ENCODE data around the gene RRAGB.
"Not testable (repeated sequence)": the region's sequence is repeated elsewhere in the genome, so short reads cannot be mapped to it uniquely, and the experiment has no call there.

- not testable (repeated sequence) for TF ChIP-seq CTCF (IDR thresholded peaks at IDR 0.05); REST (IDR thresholded peaks at IDR 0.05; ENCODE audit: insufficient read depth in 1 of 2, low read depth in 2 of 2, low read length in 1 of 2); POLR2AphosphoS5 (IDR thresholded peaks at IDR 0.05; ENCODE audit: low read depth, low read length); SIN3A (IDR thresholded peaks at IDR 0.05; ENCODE audit: borderline replicate concordance, insufficient read depth, low read depth, low read length); TCF7L2 (IDR thresholded peaks at IDR 0.05; ENCODE audit: low read depth, low read length)
Observed at GRCh38 chrX:55748463-55748862, 30.9 kb downstream of the RRAGB start.
